GM04503 (cell line): ENCODE data around the gene H3-3A.
"Not testable (repeated sequence)": the region's sequence is repeated elsewhere in the genome, so short reads cannot be mapped to it uniquely, and the experiment has no call there.

ENCODE experiments used
- DNase-seq: peaks from one replicate; pipeline ENCODE4 v3.0.0-alpha.2; 2012; ENCODE audit warnings: low read depth

H3-3A gene

DNA sequence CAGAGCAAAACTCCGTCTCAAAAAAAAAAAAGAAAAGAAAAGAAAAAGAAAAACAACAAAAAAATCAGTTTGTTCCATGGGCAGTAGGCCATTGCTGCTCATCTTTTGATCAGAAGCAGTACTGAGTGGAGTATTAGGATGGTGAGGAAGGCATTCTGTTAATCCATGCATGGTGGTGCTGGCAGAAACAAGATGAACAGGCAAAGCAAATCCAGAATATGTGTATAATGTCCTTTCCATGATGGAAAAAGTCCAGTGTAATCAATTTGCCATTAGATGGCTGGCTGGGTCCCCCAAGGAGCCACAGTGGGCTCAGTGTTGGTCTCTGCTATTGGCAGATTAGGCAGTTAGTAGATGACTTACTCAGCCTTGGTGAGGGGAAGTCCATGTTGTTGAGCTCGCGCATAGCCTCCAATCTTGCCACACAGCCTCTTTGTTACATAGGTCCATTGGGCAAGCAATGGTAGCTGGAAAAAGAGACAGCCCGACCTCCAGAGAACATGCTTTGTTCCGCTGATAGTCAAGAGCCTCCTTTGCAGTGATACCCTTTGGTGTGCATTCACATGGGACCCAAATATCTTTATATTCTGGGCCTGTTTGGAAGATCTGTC, 23.3 kb downstream of the H3-3A start:
- DNase-seq, result no peak

DNA sequence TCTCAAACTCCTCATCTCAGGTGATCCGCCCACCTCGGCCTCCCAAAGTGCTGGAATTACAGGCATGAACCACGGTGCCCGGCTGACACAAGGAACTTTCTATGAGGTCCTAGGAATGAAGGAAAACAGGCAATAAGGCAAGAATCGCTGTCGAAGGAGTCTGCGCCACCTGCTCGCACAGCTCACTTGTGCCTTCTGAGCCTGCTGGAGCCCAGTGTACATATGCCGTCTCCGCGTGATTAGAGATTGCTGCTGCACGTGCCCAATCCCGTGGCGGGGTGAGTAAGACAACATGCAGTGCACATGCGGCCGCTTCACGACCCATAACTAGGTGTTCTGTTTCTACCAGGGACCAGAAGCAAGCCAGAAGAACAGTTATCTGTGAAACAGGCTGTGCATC, 24.3 kb downstream of the H3-3A start:
- DNase-seq, result no peak

DNA sequence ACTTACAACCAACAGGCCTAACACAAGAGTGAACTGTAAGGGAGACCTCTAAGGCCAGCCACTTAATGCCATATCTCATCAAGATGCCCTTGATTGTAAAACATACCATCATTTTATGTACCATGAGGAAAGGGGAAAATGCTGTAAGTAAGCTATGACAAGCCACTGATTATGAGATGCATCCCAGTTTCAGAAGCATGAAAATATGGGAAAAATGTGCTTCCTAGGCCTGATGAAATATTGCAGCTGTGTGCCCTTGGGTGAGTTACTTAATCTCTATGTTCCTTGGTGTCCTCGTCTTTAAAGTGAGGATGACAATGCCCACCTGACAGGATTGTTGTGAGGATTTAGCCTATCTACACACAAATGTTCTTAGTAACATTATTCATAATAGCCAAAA, 28.9 kb downstream of the H3-3A start:
- no peak for DNase-seq

DNA sequence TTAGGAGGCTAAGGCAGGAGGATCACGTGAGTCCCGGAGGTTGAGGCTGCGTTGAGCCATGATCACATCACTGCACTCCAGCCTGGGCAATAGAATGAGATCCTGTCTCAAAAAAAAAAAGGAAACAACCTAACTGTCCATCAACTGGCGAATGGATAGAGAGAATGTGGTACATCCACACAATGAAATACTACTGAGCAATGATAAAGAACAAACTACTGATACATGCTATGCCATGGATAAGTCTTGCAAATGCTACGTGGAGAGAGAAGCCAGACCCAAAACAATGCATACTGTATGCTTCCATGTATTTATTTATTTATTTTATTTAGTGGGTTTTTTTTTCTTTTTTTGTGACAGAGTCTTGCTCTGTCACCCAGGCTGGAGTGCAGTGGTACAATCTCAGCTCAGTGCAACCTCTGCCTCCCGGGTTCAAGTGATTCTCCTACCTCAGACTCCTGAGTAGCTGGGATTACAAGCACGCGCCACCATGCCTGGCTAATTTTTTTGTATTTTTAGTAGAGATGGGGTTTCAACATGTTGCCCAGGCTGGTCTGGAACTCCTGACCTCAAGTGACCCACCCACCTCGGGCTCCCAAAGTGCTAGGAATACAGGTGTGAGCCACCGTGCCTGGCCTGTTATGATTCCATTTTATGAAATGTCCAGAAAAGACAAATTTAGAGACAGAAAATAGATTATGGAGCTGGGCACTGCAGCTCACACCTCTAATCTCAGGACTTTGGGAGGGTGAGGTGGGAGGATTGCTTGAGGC, 29.7 kb downstream of the H3-3A start:
- DNase-seq, result not testable (repeated sequence)

DNA sequence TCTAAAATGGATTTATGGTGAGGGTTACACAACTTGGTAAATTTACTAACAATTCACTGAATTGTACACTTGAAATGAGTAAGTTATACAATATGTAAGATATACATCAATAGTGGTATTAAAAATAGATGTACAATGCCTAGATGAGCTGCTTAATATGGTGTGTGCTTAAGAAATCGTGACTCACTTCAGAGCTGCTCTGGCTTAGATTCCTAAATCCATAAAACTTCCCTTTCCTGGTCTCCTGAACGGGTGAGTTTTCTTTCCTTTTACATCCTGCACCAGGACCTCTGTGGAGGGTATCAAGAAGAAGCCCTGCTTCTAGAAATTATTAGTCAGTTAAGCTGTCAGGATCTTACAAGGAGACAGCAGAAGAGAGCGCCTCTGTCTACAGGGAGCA, 30.4 kb downstream of the H3-3A start:
- DNase-seq, result no peak

DNA sequence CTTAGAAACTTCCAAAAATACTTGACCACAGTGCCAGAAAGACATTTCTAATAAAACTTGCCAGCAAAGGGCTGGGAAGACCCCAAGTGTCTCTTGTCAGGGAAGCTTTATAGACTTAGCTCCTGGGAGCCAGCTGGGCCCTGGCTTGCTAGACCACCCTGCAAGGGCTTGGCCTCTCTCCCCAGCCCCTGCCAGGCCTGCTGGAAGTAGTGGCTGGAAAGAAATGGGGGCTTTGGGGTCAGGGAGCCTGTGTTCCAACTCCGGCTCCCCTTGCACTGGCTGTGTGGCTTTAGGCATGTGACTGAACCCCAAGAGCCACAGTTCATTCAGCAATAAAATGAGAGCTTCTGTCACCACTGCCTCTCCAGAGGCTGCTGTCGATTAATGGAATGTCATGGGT, 31.1 kb downstream of the H3-3A start:
- no peak for DNase-seq

DNA sequence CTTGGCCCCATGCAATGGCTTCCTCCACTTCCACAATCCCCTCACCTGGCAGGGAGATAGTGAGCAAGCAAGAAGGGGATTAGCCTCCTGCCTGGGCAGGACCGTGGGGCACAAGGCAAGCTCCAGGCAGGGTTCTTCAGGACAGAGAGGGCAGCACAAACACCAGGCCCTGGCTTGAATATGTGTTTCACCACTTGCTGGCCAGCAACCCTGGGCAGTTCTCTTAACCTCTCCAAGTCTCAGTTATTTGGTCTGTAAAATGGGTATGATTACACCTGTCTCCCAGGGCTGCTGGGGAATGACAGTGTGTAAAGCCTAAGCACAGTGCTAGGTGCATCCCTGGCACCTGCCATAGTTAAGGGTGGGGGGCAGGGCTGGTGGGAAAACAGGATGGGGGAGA, 31.9 kb downstream of the H3-3A start:
- DNase-seq, result no peak

DNA sequence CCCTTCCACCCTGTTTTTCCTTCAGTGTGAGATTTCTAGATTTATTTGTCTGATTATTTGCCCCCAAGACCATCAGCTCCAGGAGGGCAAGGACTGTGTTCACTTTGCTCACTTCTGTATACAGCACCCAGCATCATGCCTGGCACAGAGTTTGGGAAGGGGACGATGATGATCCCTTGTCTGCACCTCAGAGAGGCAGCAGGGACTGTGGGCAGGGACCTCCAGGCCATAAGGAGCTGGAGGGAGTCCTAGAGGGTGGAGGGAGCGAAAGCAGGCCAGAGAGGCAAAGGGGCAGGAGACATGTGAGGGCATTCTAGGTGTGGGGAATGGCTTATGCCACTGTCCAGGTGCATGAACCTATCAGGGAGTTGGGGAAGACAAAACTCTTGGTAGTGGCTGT, 32.8 kb downstream of the H3-3A start:
- DNase-seq, result no peak

DNA sequence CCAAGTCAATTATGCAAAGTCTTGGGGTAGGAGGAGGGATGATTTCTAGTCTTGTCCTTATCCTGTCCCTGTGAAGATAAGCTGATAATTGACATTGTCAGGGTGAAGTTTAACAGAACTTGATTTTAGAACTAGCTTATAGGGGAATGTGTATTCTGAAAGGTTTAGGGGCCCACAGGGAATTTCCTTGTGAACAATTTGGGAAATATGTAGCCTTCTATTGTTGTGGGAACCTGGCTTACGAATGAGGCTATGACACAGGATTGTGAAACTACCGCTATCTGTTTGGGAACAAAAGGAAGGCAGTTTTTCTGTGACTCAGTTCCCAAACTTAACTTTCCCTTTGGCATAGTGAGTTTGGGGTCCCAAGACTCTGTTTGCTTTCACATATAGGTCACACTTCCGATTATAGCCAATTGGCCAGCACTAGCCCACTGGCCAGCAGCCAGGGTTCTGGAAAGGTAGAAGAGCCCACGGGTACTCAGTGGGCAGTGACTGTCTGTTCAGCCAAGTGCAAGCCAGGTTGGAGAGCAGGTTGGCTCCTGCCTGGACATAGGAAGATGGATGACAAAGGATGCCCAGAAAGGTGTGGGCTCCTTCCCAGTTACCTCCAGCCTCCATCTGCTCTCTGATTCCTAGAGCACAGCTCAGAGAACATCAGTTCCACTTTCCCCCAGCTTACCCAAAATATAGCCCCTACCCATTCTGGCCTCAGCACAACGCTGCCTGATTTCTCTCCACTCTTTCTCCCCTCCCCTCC, 35.5 kb downstream of the H3-3A start:
- DNase-seq, result peak; percentile 64

DNA sequence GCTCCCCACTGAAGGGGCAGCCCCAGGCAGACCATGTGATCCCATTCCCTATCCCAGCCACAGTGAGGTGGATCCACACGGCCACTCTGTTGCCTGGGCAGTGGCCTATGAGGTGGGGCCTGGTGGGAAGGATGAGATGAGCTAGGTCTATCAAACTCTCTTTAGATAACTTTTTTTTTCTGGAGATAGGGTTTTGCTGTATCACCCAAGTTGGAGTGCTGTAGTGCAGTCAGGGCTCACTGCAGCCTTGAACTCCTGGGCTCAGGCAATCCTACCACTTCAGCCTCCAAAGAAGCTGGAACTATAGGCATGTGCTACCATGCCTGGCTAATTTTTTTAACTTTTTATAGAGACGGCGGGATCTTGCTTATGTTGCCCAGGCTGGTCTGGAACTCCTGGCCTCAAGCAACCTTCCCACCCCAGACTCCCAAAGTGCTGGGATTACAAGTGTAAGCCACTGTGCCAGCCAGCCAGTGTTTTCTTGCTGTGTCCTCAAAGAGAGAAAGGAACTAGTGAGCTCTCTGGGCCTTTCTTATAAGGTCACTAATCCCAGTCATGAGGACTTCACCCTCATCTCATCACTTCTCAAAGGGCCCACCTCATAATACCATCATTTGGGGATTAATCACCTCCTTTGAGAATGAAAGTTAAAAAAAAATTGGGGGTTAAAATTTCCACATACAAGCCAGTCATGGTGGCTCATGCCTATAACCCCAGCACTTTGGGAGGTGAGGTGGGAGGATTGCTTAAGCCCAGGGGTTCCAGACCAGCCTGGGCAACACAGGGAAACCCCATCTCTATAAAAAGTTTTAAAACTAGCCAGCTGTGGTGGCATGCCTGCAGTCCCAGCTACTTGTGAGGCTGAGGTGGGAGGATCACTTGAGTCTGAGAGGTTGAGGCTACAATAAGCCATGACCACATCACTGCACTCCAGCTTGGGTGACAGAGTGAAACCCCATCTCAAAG, 36.6 kb downstream of the H3-3A start:
- DNase-seq, result no peak

DNA sequence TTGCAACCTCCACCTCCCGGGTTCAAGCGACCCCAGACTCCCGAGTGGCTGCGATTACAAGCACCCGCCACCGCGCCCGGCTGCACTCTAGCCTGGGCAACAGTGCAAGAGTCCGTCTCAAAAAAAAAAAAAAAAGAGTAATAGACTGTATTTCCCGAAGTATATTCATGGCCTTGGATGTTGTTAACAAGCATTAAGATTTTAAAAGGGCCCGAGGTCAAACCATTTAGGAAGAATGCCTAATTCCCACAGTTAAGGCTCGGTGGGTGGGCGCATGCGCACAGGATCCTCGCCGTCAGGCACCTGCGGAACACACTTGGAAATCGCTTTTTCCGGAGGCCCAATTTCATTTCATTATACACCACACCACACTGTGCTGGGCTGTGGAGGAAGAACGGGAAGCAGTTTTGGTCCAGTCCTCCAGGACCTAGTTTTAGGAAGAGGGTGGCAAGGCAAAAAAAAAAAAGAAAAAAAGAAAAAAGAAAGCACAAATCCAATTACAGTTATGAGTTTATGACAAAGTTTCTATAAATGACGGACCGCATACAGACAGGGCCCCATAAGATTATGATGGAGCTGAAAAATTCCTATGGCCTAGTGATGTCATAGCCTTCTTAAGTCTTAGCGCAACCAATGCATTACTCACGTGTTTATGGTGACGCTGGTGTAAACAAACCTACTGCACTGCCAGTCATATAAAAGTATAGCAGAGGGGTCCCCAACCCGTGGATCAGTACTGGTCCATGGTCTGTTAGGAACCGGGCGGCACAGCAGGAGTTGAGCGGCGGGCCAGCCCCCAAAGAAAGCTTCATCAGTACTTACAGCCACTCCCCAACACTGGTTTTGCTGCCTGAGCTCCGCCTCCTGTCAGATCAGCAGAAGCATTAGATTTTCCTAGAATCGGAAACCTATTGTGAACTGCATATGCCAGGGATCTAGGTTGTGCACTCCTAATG, 38.2 kb downstream of the H3-3A start:
- DNase-seq, result no peak

DNA sequence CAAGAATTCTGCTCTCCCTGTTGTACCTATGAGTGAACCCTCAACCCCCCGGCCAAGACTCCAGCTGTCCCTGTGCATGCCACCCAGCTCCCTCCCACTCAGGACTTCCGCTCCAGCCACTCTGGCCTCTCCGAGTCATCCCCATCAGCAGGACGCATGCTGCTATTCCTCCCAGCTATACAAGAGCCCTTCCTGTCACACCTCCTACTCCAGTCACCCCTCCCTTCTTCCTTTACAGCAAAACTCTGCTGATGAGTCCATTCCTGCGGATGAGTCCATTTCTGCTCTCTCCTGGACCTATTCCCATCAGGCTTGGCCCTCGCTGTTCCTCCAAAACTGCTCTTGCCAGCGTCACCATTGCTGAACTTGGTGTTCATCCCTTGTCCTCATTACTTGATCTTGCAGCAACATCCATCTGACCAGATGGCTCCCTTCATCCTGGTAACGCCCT, 42.2 kb downstream of the H3-3A start:
- no peak for DNase-seq

DNA sequence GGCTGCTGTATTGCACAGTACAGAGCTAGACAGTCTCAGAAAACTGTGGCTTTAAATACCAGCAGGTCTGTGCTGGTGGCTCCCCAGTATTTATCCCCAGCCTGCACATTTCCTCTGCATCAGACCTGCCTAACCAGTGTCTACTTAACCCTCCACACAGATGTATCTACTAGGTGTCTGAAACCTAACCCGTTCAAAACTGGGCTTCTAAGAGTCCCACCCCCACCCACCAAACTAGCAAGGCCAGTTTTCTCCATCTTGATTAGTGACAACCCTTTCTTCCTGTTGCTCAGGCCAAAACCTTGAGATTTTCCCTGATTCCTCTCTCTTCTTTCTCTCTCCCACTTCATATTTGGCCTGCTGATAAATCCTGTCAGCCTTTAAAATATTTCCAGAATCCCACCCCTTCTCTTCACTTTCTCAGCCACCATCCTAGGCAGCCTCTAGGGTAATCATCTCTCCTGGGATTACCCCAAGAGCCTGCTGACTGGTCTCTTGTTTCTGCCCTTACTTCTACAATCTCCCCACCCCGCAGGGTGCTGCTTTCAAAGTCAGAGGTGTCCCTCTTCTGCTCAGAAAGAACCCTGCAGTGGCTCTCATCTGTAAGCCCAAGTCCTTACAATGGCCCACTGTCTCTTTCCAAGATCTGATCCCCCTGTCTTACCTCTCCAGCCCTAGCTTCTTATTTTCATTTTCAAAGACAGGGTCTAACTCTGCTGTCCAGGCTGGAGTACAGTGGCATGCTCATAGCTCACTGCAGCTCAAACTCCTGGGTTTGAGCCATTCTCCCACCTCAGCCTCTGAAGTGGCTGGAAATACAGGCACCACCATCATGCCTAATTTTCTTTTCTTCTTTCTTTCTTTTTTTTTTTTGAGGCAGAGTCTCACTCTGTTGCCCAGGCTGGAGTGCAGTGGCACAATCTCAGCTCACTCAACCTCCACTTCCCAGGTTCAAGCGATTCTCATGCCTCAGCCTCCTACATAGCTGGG, 45.2 kb downstream of the H3-3A start:
- no peak for DNase-seq

DNA sequence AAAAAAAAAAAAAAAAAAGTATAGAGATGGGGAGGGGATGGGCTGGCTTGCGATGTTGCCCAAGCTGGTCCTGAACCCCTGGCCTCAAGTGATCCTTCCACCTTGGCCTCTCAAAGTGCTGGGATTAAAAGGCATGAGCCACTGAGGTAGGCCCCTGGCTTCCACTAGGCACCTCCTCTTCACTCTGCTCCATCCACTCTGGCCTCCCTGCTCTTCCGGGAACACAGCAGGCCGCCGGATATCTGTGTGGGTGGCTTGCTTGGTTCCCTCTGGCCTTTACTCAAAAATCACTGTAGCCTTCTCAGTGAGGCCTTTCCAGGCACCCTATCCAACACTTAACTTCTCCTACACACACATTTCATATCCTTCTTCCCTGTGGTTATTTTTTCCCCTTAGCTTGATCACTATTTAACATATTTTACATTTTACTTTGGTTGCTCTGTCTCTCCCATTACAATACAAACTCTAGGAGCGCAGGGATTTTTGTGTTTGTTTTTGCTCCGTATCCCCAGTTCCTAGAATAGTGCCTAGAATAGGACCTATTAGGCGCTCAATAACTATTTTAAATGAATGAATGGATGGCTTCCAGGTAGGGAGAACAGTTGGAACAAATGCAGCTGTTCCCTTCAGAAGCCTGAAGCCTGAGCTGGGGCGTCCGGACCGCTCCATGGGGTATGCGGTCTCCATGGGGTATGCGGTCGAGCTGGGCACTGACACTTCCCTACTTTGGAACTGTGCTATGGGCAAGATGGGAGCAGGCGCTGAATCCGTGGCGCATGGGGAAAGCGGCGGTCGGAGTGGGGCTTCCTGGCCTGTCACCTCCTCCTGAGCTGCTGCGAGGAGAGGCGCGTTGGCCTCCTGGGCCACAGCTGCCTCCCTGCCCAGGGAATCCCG, 46.7 kb downstream of the H3-3A start:
- DNase-seq, result no peak

DNA sequence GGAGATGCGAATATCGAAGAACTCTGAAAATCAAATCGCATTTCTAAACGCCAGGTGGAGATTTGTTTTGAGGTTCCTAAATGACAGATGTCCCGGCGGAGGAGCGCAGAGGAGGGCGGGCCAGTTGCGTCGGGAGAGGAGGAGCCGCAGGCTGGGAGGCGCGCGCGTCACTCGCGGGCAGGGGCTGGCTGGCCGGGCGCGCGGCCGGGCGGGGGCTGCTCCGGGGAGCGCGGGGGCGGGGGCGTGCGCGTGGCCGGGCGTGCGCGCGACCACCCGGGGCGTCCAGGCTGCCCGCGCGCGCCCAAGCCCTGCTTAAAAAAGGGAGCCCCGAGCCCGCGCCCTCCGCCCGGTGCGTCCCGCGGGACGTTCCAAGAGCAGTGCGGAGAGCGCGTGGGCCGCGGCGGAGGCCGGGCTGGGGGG, 47.3 kb downstream of the H3-3A start:
- no peak for DNase-seq

DNA sequence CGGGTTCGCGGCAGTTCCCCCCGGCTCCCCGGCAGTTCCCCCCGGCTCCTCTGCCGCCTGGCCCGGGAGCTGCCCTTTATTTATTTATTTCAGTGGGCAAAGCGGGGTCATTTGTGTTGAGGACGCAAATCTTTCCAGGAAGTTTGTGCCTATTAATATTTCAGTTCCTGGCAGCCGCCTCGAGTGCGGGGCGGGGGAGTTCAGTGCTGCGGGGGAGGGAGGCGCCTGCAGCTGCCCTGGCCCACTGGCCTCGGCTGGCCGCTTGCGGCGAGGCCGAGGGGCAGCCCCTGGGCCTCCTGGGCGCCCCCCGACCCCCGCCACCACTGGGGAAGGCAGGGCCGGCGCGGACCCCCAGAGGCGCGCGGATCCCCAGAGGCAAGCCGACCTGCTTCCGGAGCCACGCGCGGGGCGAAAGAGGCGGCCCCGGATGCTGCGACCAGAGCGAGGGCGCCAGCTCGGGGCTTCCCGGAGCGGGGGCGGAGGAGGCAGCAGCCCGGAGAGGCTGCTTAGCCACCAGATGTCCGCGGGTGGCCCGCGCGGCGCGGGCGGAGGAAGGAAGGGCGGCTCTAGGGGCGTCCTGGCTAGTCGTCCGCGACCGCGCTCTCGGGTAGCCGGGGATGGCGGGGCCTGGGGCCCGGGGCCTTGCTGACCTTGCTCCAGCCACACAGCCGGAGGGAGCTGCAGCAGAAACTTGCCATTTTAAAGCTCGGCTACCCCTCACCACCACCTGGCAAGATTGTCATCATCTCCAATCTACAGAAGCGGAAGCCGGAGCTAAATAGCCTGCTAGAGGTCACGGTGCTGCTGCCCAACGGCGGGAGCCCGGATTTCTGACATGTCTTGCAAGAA, 48.0 kb downstream of the H3-3A start:
- no peak for DNase-seq

DNA sequence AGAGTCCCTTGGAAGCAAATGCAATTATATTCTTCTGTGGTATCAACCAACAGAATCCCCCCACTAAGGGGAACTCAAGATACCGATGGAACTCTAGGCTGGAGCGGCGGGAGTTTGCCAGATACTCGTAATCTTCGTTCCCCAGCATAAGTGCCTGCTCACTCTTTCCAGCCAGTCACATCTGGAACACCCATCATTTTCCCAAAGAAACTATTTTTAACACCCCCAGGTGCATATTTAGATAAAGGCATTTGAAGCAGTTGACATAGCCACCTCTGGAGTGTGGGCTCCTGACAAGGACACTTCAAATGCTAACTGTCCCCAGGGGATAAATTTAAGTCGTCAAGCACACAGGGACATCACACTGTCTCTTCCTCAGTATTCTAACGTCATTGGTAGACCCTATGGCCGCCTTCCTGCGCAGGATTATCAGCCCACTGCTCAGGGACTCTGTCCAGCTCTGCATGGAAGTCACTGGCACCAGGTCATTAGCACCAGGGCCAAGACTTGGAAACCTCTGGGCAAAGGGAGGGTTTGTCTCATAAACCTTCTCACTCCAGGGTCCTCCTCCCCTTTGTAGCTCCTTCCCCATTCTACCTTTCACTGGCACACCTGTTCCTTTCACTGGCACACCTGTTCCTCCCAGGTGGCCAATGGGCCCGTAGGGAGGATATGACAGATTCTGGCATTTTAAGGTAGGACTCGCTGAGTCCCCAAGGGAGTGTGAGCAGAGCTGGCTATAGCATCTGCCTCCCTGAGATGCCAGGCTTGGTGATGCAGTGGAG, 48.8 kb downstream of the H3-3A start:
- DNase-seq, result no peak
